ENCODE results near the gene ADTRP.

The ADTRP gene

DNA sequence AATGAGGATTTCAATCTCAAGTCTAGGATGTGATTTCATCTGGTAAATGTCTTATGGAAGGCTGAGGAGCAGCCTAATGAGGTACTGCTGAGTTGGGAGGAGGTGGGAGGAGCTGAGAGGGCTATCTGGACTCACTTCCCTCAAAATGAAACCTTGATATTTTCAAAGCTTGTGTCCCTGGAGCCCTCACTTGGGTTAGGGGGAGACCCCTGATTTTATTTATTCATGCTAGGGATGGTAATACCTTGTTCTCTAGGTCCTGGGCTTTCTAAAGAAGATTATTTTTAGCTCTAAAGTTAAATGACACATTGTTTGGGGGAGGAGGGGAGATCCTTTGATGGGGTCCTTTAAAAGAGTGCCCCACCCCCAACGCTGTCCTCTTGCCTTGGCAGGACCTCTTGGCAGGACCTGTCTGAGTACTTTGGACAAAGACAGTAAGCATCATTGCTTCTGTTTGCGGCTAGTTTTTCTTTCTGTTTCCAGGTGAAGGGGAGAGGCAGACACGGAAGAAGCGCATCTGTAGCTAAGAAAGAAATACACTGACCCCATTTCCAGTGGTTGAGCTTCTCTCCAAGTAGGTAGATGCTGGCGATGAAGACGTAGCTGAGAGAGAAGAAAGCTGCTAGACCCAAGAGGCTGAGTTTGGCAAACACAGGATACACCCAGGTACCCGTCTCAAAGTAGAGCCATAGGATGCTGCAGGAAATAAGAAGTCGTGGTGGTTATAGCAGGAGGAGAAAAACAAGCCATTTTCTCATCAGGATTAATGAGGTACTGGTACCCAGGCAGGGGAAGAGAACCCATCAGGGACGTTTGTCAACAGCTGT, 55.6 kb downstream of the ADTRP start:
- DNase-seq (ENCODE audit: low spot score) = no peak

DNA sequence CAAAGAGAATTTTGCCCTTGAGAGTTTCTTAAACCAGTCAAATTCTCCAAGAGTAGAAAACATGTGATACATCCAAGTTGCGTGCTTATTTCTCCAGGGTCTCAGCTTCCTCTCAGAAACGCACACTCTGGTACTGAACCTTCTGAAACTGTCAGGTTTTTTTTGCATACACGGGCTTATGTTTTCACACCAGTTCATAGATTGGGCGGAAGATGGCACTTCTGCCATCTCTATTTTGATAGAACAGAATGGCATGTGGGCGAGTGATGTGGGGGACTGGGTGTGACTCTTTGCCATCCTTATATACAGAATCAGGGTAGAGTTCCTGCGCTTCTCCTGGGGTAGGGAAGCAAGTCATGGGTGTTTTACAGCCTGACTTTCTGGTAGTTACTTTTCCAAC, 56.4 kb downstream of the ADTRP start:
- no peak for DNase-seq (ENCODE audit: low spot score)

DNA sequence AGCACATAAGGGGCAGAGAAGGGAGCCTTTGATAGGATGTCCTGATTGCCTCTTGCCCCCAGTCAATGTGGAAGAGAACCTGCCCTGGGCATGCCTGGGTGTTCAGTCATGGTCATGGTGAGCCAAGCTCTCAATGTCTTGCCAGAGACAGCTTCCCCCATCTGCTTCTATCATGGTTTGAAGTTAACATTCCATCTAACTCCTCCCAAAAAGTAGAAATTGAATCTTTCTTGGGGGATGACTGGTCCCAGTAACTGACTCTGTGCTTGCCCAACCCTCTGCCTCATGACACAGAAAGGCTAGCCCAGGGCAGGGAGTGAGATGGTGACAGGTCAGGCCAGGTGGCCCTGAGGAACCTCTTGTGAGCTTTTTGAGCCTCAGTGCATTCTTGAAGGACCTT, 60.1 kb downstream of the ADTRP start:
- DNase-seq (ENCODE audit: low spot score) = no peak

DNA sequence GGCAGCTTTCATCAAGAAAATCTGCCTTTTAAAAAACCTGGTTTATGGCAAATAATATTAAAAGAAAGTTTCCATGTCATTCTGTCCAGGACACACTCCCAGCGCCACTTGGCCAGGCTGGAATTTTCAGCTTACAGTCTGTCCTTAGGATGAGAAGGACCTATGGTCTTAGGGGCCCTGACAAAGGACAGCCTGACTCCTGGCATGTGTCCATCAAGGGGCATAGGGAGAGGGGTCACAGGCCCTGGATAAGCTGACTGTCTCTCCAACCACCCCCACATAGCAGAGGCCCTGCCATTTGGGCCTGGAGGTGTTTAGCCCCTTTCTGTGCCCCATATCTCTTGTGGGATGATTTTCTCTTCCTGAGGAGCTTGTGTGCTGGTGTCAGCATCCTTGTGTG, 60.6 kb downstream of the ADTRP start:
- DNase-seq (ENCODE audit: low spot score) = no peak

DNA sequence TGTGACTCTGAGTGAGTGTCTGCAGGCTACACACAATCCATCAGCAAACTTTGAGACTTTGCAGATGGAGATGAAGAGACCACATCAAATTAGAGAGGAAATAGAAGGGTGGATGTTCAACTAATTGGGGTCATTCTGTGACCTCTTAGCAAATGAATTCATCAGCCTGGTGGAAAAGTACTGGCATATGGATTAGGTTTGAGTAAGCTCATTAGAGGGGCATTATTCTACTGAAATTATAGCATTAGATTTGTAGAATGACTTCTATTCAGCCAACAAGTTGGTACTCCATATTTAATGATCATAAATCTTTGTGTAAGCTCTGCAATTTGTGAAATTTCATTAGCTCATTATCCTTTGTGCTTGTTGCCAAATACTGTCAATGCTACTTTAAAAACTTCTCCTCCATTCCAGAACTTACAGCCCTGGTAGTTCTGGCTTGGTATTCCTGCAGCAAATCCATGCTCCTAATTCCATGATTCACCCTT, 63.8 kb downstream of the ADTRP start:
- DNase-seq (ENCODE audit: low spot score) = no peak

DNA sequence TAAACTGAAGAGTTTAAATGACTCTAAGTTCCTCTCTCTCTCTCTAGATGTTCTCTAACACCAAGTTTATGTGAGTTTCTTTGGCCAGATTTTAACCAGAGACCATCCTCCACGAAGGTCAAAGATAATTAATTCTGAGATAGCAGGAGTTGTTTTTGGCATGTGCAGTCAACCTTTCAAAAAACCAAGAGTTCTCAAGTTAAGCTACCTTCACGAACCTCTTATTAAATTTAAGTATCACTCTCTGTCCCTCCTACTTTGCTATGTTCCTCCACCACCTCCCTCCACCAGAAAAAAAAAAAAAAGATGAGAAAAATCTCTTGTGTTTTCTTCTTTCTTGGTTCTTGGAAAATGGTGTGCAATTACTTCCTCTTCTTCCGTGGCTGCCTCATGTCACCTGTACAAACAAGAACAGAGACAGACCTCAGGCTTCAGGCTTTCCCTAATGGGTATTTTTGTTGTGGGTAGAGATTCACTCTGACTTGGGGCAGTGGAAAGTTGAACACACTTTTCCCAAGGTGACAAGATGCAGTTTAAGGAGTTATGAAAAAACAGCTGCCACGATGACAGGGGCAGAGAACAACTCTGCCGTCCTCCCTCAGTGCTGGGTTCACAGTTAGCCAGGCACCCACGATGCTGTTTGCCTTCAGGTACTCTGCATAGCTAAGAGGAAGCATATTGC, 64.3 kb downstream of the ADTRP start:
- peak; percentile 67 for DNase-seq (ENCODE audit: low spot score)

DNA sequence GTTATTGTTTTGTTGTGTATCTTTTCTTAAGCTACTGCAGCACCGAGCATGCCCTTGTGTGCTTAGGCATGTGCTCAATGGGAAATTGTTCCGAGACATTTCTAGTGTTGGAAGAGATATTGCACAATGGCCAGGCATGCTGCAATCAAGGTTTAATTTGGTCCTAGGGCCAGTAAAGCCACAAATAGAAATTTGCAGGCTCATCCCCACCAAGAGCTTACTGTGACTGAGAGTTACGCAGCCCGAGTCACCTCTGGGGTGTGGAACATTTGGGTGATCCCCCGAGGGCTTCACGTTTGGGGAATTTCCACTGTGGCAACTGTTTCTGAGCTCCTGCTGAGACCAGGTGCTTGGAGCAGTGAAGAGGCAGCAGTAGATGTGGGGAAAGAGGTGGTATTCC, 65.8 kb downstream of the ADTRP start:
- DNase-seq (ENCODE audit: low spot score) = no peak

DNA sequence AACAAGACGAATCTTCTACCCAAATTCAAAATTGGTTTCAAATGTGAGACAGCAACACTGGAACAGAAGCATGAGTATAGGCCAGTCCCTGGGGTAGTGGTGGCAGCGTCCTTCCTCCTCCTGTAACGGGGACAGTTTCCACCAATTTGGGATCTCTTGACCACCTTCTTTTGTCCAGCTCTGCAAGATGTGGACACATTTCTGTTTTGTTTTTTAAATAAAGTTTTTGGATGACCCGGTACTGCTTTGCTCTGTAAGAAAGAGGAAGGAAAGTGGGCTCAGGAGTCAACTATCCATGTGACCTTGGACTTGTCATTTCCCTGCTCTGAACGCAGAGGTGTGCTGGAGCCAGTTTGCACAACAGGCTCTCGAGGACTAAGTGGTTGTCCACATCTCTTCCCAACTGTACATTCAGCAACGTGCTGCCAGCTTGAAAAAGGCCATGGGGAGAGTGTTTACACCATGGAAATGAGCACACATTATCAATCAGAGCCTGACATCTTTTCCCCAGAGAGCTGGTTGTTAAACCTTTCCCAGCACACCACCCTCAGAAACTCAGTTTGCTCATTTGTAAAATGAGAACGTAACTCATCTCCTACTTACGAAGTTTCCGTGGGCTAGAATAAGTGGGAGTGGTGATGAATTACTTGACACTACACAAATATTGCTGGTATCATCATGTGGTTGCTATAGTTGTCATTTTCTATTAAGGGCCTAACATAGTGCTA, 66.5 kb downstream of the ADTRP start:
- no peak for DNase-seq (ENCODE audit: low spot score)

DNA sequence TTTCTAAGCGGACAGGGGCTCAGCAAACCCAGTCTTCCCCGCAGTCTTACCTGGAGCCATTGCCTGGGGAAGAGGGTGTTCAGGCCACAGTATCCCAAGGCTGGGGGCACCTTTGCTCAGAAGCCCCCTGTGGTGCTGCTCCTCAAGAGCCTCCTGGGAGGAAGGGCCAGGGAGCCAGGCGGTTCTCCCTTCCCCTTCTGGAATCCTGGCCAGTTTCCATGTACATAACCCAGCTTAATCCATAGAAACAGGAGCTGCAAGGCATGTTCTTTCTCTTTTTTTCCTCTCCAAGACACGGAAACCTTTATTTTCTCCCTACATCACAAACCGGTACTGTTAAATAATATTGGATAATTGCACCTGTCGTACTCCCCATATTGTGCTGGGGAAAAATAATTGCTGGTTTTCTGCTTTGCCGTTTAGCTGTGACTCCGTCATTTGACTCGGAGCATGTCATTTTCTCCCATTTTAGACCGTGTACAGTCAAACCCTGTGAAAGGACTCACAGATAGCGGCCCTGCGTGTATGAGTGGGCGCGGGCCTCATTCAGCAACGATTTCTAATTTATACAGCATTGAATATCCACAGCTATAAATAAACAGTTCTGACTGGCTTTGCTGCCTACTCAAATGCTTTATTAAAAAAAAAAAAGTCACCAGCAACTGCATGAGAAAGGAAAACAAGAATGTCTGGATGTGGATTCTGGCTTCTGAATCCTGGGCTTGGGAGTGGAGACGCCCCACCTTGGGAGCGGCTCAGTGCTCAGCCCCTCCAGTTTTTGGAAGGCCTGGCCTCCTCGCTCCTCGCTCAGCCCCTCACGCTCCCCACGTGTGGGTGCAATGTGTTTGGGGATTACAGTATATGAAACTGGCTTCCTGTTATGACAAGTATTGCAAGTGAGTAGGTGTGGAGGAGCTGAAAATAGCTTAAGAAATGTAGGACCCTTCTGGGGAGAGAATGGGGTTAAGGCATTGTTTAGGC, 67.3 kb downstream of the ADTRP start:
- no peak for DNase-seq (ENCODE audit: low spot score)

DNA sequence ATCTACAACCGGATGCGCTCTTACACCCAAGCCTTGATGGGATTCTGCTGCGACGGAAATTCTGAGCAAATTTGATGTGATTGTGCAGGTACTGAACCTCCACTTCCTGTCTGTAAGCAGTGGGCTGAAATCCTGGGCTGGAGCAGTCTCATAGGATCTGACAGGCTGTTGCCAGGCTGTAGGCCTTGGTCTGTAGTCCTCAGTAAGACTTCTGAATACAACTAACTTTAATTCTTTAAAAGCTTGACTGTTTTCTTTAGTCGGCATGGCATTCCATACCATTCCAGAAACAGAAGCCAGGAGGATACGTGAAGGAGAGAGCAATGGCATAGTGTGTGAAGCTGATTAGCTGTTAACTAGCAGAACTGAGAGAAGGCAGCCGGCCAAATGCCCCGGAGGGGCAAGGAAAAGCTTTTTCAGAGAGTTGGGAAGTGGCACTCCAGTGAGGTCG, 68.3 kb downstream of the ADTRP start:
- peak; percentile 49 for DNase-seq (ENCODE audit: low spot score)

DNA sequence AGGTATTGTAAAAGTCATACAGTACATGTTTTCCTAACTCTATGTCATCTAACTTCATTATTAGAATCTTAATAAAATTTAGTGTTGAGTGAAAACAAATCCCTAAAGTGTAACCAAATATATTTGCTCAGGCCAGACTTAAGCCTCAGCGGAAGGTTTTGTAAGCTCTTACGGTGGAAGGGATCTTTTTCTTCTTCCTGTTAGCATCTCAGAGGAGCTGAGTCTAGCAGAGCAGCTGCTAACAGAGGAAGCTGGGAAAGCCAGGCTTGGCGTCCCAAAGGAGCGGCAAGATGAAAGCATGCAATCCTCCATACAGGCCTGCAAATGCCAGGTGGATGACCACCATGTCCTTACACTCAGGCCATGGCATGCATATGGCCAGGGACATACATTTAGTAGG, 72.4 kb downstream of the ADTRP start:
- no peak for DNase-seq (ENCODE audit: low spot score)

DNA sequence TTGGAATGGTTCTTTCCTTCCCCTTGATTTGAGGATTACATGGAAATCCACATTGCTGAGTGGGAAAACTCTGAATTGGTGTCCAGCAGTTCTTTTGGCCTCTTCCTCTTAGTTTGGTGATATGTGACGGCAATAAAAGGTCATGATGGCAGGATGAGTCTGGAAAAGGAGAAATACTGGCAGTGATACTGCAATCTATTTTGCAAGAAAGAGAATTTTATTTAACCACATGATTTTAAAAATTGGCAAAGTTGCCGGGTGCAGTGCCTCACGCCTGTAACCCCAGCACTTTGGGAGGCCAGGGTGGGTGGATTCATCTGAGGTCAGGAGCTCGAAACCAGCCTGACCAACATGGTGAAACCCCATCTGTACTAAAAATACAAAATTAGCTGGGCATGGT, 73.1 kb downstream of the ADTRP start:
- DNase-seq (ENCODE audit: low spot score) = no peak

DNA sequence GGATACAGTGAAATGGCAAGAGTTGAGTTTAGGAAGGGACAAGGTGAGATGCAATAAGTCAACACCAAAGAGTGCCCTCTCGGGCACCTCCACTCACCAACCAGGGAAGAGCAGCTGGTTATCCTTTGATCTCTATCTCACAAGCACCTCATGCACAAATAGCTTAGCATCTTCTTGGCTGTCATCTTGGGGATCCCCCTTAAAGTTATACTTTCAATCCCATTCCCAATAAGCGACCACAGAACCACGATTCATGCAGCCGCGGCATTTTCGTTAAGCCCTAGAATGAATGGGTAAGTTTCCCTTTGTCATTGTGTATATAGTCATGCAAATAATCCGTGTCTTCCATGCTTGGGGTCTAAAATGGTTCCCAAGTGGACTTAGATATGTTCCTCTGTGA, 73.5 kb downstream of the ADTRP start:
- no peak for DNase-seq (ENCODE audit: low spot score)

DNA sequence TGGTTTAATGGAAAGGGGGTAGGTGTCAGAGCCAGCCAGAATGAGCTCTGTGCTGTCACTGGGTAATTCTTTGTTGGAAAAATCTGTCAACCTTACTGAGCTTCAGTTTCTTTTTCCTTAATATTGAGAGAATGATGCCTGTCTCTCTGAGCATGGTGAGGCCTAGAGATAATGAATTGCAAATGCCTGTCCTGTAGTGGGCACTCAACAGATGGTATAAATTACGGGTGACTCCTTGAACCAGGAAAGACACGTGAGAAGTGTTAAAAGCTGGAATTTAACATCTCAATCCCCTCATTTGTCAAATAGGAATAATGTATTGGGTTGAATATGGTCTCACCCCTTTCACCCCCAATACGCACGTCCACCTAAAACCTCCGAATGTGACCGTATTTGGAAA, 74.9 kb downstream of the ADTRP start:
- no peak for DNase-seq (ENCODE audit: low spot score)

DNA sequence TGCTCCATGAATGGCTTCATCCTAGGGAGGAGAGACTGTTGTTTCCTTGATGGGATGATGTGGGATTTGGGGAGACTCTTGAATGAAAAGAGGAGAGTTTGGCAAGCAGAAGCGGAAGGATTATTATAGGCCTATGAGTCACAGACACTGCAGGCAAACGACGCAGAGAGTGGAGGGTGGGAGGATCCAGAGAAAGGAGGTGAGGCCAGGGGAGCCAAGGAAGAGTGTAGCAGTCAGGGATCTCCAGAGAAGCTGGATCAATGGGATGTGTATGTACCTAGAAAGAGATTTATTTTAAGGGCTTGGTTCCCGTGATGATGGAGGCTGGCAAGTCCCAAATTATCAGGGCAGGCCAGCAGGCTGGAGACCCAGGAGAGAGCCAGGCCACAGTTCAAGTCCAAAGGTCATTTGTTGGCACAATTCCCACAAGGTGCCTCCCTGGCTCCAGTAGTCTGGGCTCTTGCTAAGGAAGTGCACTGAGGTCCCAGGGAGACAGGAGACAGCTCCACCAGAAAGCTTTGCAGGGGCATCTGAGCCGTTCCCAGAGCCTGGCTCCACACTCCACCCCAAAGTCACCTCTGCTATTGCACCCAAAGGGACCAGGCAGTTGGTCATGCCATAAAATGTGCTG, 76.0 kb downstream of the ADTRP start:
- no peak for DNase-seq (ENCODE audit: low spot score)

DNA sequence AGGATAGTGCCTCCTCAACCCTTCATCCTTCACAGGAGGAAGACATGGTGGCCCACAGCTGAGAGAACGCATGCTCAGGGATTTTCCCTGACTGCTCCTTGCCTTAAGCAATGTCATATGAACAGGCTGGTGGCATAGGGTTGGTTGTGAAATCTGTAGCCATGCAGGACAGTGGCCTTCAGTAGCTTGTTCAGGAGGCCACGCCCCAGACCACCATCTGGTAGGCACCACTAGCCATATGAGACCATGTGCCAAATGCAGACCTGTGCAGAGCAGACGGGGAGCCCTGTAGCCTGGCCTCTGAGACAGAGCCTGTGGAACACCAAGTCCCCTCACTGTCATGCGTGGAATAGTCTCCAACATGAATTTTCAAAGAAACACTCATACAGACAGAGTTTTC, 76.5 kb downstream of the ADTRP start:
- no peak for DNase-seq (ENCODE audit: low spot score)

DNA sequence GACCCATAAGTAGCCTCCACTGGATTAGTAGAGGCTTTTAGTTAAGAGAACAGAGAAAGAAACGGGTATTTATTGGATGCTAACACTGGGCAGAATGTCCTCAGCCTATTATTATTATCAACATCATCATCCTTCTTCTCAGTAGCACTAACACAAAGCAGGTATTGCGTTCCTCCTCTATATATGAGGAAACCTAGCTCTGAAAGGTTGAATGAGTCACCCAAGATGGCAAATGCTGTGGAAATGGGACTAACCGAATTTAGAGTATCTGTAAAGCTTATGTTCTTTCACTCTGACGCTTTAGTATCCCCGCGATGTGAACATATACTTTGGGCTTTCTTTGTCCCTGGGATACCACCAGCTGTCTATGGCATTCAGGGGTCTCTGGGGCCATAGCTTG, 77.0 kb downstream of the ADTRP start:
- no peak for DNase-seq (ENCODE audit: low spot score)

DNA sequence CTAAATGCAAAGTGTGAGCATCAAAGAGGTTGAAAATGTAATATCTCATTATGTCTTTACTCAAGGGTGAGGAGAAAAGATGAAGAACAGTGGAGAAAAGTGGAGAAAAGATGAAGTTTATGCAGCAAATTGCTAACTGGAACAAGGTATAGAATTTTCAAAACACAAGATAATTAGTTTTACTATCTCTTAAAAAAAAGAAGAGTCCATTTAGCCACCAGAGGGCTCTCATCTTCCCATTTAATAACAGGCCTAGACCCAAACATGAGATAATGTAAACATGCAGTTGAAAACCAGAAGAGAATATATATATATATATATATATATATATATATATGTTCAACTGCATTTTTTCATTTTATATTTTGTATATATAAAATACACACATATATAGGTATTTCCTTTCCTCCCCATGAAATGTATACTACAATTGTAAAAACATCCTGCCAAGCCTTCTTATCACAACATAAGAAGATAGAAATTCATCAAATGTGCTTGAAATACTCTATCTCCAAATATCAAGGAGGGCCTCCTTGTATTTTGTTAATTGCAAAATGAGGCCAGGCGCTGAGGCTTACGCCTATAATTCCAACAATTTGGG, 78.4 kb downstream of the ADTRP start:
- DNase-seq (ENCODE audit: low spot score) = peak; percentile 49

DNA sequence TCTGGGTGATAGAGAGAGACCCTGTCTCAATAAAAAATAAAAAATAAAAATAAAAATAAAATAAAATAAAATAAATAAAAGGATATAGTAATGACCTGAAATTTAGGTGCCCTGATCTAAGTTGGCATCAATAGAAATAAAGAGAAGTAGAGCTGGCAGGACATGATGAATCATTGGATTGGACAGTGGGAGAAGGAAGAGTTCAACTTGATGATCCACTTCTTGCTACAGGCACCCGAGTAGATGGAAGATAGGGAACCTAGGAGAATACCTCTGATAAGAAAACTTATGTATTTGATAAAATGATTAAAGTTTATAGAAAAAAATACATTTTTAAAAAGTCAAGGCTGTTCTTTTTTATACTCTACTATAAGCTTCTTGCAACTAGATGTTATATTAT, 79.0 kb downstream of the ADTRP start:
- DNase-seq (ENCODE audit: low spot score) = no peak

DNA sequence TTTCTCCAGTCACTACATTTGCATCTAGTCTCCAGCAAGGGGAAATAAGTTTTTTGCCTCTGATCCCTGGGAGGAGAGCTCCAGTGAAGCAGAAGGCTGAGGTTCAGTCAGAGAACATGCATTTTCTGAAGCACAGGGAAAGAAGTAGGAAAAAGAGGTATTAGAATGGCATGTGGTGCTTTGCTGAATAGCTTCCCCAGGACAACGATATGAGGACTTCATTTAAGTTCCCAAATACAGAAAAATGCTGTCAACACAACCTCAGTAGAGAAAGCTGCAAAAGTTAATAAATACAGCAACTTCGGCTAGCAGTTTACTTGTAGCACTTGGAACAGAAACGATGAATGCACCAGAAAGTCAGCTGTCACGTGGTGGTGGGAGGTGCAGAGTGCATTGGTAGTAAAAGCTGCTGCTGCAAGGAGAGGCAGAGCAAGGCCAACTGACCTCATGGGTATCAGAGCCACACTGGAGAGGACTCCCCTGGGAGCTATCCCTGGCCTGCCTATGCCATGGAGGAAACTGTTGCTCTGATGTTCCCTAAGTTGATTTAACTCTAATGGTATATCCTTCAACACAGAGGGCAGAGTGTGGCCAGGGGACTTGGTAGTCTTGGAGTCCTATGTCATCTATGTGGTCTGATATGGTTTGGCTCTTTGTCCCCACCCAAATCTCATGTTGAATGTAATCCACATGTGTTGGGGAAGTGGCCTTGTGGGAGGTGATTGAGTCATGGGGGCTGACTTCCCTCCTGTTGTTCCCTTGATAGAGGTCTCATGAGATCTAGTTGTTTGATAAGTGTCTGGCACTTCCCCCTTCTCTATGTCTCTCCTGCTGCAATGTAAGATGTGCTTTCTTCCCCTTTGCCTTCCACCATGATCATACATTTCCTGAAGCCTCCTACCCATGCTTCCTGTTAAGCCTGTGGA, 85.9 kb downstream of the ADTRP start:
- DNase-seq (ENCODE audit: low spot score) = no peak

Data from CD4-positive, alpha-beta T cell treated with Interleukin-15 for 4 hours (primary cell).